ENCODE data around the gene MUC13.

The MUC13 gene

DNA sequence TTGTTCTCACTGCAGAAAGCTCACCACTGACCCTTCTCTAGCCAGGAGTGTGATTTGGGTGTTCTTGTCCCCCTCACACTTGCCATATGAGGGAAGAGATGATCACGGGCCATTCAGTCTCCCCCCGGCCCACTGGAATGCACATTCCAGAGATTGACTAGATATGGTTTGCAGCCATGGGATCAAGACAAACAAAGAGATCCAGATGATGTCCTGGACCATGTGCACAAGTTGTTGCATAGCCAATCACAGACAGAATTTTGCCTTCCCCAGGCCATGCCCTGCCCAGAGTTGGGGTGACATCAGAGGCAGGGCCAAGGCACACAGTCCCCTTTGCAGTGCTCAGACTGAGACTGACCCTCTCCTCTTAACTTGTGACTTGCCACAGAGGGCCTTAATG, 14.8 kb downstream of the MUC13 start:
- no peak for DNase-seq (ENCODE audit: extremely low read depth, low read depth)
- TF ChIP-seq CTCF (IDR thresholded peaks at IDR 0.05; ENCODE audit: low read depth, low read length) = no peak

DNA sequence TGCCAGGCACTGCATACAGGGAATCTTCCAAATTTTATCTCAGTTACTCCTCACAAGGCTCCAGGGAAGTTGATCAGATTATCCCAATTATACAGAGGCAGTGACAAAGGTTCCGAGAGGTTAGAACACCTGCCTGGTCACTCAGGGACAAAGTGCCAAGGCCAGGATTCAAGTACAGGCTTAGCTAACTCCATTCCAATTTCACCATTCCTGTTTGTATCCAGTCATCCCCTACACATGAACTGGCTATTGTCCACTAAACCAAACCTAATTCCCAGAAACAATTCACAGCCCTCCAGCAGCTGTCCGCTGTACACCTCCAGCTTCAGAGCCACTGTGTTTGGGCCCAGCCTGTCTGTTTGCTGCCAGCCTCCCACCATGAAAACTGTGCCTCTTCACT, 16.0 kb downstream of the MUC13 start:
- TF ChIP-seq CTCF (IDR thresholded peaks at IDR 0.05; ENCODE audit: low read depth, low read length) = no peak
- no peak for DNase-seq (ENCODE audit: extremely low read depth, low read depth)

- no peak for TF ChIP-seq CTCF (IDR thresholded peaks at IDR 0.05; ENCODE audit: low read depth, low read length)
These were observed 17.6 kb downstream of the MUC13 start for GRCh38 chr3:124916837-124917409.

GRCh38 chr3:124915254-124915653, 19.3 kb downstream of the MUC13 start:
- no peak for TF ChIP-seq CTCF (IDR thresholded peaks at IDR 0.05; ENCODE audit: low read depth, low read length)
- no peak for DNase-seq (ENCODE audit: extremely low read depth, low read depth)

More at GRCh38 chr3:124916837-124917409, 17.6 kb downstream of the MUC13 start:
- DNase-seq (ENCODE audit: extremely low read depth, low read depth) = no peak

GRCh38 chr3:124907957-124908356, 26.6 kb downstream of the MUC13 start:
- DNase-seq (ENCODE audit: extremely low read depth, low read depth) = no peak

GRCh38 chr3:124904835-124905492, 29.6 kb downstream of the MUC13 start:
- DNase-seq (ENCODE audit: extremely low read depth, low read depth) = no peak
- no peak for TF ChIP-seq CTCF (IDR thresholded peaks at IDR 0.05; ENCODE audit: low read depth, low read length)

More at GRCh38 chr3:124907957-124908356, 26.6 kb downstream of the MUC13 start:
- no peak for TF ChIP-seq CTCF (IDR thresholded peaks at IDR 0.05; ENCODE audit: low read depth, low read length)

Measured in AG09319 (cell line).